Neural cell (in vitro differentiated cells): ENCODE data around the gene S1PR3. TPM values are rescaled to one million over a fixed set of nuclear protein-coding genes. Genes with fewer than 3 reads are reported as not detected.

Source experiments
- H2AFZ ChIP-seq: fragments of 200-600, 300-800 bp; sonication (generic), shearing (Covaris generic); 2 replicates; pipeline ENCODE4 v1.6.0; 2014; ENCODE audit warnings: low read depth, mild to moderate bottlenecking, antibody characterized with exemption, low read length, moderate library complexity
- H3F3A ChIP-seq: fragments of 200-600 bp; shearing (Covaris generic); 2 replicates; pipeline ENCODE4 v1.6.1; 2016; ENCODE audit warnings: mild to moderate bottlenecking, moderate library complexity, mixed read lengths, antibody characterized with exemption, low read length; ENCODE audit not compliant: insufficient read depth, poor library complexity, severe bottlenecking
- H3K27ac ChIP-seq: fragments of 200-600, 300-800 bp; sonication (generic), shearing (Covaris generic); 2 replicates; pipeline ENCODE4 v1.5.1; 2014; ENCODE audit warnings: mild to moderate bottlenecking, low read length, moderate library complexity
- H3K27me3 ChIP-seq: fragments of 300-800, 200-600 bp; sonication (generic), shearing (Covaris generic); 2 replicates; pipeline ENCODE4 v1.6.0; 2014; ENCODE audit warnings: mild to moderate bottlenecking, low read depth, low read length, moderate library complexity; ENCODE audit not compliant: insufficient read depth
- H3K36me3 ChIP-seq: fragments of 300-800, 200-600 bp; sonication (generic), shearing (Covaris generic); 2 replicates; pipeline ENCODE4 v1.5.1; 2014; ENCODE audit warnings: mild to moderate bottlenecking, antibody characterized with exemption, low read length, moderate library complexity; ENCODE audit not compliant: insufficient read depth
- H3K4me2 ChIP-seq: fragments of 300-800, 200-600 bp; sonication (generic), shearing (Covaris generic); 2 replicates; pipeline ENCODE4 v1.6.0; 2014; ENCODE audit warnings: mild to moderate bottlenecking, low read length
- H3K4me3 ChIP-seq: fragments of 300-800, 200-600 bp; sonication (generic), shearing (Covaris generic); 2 replicates; pipeline ENCODE4 v1.5.1; 2014; ENCODE audit warnings: mild to moderate bottlenecking, low read length, moderate library complexity
- H3K79me2 ChIP-seq: fragments of 200-600 bp; shearing (Covaris generic); replicated peaks from 2 replicates; pipeline ENCODE4 v1.6.0; 2014; ENCODE audit warnings: mild to moderate bottlenecking, low read length, moderate library complexity; ENCODE audit not compliant: insufficient read depth
- H3K9ac ChIP-seq: fragments of 300-800, 200-600 bp; sonication (generic), shearing (Covaris generic); 2 replicates; pipeline ENCODE4 v1.6.1; 2016; ENCODE audit warnings: mild to moderate bottlenecking, low read length, mixed read lengths
- H3K9me2 ChIP-seq: fragments of 200-600 bp; shearing (Covaris generic); 2 replicates; pipeline ENCODE4 v1.6.1; 2016; ENCODE audit warnings: mild to moderate bottlenecking, low read length, mixed read lengths; ENCODE audit not compliant: insufficient read depth
- H3K9me3 ChIP-seq: fragments of 200-600, 300-800 bp; sonication (generic), shearing (Covaris generic); 2 replicates; pipeline ENCODE4 v1.6.1; 2016; ENCODE audit warnings: mild to moderate bottlenecking, mixed run types, low read length, moderate library complexity, mixed read lengths
- H4K20me1 ChIP-seq: fragments of 200-600 bp; shearing (Covaris generic); 2 replicates; pipeline ENCODE4 v1.6.1; 2016; ENCODE audit warnings: mild to moderate bottlenecking, mixed run types; ENCODE audit not compliant: insufficient read depth
- CTCF ChIP-seq: fragments of 450-650 bp; IDR thresholded peaks from 2 replicates; pipeline ENCODE4 v1.5.1; 2014; ENCODE audit warnings: antibody characterized with exemption, mild to moderate bottlenecking, moderate library complexity; ENCODE audit not compliant: poor library complexity, severe bottlenecking
- EP300 ChIP-seq: fragments of 450-650 bp; conservative IDR thresholded peaks from 2 replicates; pipeline ENCODE4 v1.6.1; 2014; ENCODE audit warnings: antibody characterized with exemption, mild to moderate bottlenecking, moderate library complexity; ENCODE audit not compliant: poor library complexity, severe bottlenecking
- EZH2 ChIP-seq: fragments of 200-600, 300-800 bp; shearing (Covaris generic), sonication (generic); IDR thresholded peaks from 2 replicates; pipeline ENCODE4 v1.6.1; 2014; ENCODE audit warnings: antibody characterized with exemption, low read length, borderline replicate concordance, mild to moderate bottlenecking; ENCODE audit not compliant: insufficient read depth, poor library complexity, severe bottlenecking
- MXI1 ChIP-seq: fragments of 450-650 bp; conservative IDR thresholded peaks from 2 replicates; pipeline ENCODE4 v1.6.1; 2014; ENCODE audit warnings: antibody characterized with exemption, mild to moderate bottlenecking; ENCODE audit not compliant: poor library complexity, severe bottlenecking
- POLR2AphosphoS5 ChIP-seq: IDR thresholded peaks from 2 replicates; pipeline ENCODE4 v1.6.1; 2012
- RAD21 ChIP-seq: fragments of 450-650 bp; conservative IDR thresholded peaks from 2 replicates; pipeline ENCODE4 v1.6.1; 2014; ENCODE audit warnings: antibody characterized with exemption, mild to moderate bottlenecking, moderate library complexity
- REST ChIP-seq: IDR thresholded peaks from 2 replicates; pipeline ENCODE4 v1.6.1; 2012; ENCODE audit warnings: borderline replicate concordance
- SMC3 ChIP-seq: fragments of 450-650 bp; conservative IDR thresholded peaks from 2 replicates; pipeline ENCODE4 v1.6.1; 2014; ENCODE audit warnings: antibody characterized with exemption, mild to moderate bottlenecking, moderate library complexity; ENCODE audit not compliant: poor library complexity
- polyA plus RNA-seq: library from polyadenylated mRNA; depleted of rRNA; stranded (reverse); fragments of >200 nt; gene quantifications from 2 replicates; pipeline ENCODE4 v1.2.3, GENCODE V29; 2014

The S1PR3 gene
- polyA plus RNA-seq, 1 donor from 2014 or later = 0.12 TPM

- Histone ChIP-seq H3K36me3 (no peaks in the 10 kb centered on the region), H3K4me2 (no peak overlapping the region), H3K9me3 (no peaks in the 10 kb centered on the region), H3K9me2 (no peaks in the 10 kb centered on the region), H2AFZ (no peak overlapping the region), H3F3A (no peaks in the 10 kb centered on the region), H3K27ac (no peak overlapping the region), H3K4me3 (no peak overlapping the region), H4K20me1 (no peaks in the 10 kb centered on the region), H3K79me2 (no peaks in the 10 kb centered on the region), H3K27me3 (no peaks in the 10 kb centered on the region), H3K9ac (no peak overlapping the region)
- TF ChIP-seq EZH2 (no peak), POLR2AphosphoS5 (no peak), MXI1 (no peak)
Measured at GRCh38 chr9:88978034-88978433, 13.2 kb upstream of the S1PR3 start.

DNA sequence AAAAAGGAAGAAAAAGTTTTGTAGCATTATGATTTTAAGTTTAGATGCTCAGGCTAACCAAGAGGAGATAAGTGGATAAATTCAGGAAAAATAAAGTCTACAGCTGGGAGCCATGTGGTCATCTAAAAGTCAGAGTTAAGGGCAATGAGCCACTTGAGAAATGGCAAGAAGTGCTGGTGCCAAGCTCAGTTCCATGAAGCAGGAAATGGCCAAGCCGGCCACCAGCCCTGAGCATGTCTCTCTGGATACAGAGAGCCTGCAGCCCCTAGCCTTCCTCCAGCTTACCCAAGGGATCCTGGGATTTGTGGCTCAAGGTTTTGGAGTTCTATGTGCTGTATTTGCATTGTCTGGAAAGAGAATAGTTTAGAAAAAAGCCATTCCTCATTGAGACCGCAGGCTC is 12.2 kb upstream of the S1PR3 start:
- H3K4me3 ChIP-seq = no peak overlapping the region
- H3F3A ChIP-seq = no peaks in the 10 kb centered on the region
- no peak overlapping the region for H3K27ac ChIP-seq
- H4K20me1 ChIP-seq = no peaks in the 10 kb centered on the region
- H3K9me3 ChIP-seq = no peaks in the 10 kb centered on the region
- H3K4me2 ChIP-seq = no peak overlapping the region
- H3K79me2 ChIP-seq = no peaks in the 10 kb centered on the region
- H3K27me3 ChIP-seq = no peaks in the 10 kb centered on the region
- H3K9me2 ChIP-seq = no peaks in the 10 kb centered on the region
- H2AFZ ChIP-seq = no peak overlapping the region
- H3K36me3 ChIP-seq = no peaks in the 10 kb centered on the region
- no peak overlapping the region for H3K9ac ChIP-seq
- TF ChIP-seq EZH2 (no peak), RAD21 (no peak), SMC3 (no peak), EP300 (no peak), CTCF (no peak), POLR2AphosphoS5 (no peak)

GRCh38 chr9:88979791-88980190 is 11.5 kb upstream of the S1PR3 start:
- no peaks in the 10 kb centered on the region for H4K20me1 ChIP-seq
- H2AFZ ChIP-seq = no peak overlapping the region
- no peak overlapping the region for H3K27ac ChIP-seq
- H3K36me3 ChIP-seq = no peaks in the 10 kb centered on the region
- no peak overlapping the region for H3K9ac ChIP-seq
- H3K9me3 ChIP-seq = no peaks in the 10 kb centered on the region
- H3K4me3 ChIP-seq = no peak overlapping the region
- no peak overlapping the region for H3K4me2 ChIP-seq
- H3K79me2 ChIP-seq = no peaks in the 10 kb centered on the region
- H3K9me2 ChIP-seq = no peaks in the 10 kb centered on the region
- TF ChIP-seq EZH2 (no peak), MXI1 (no peak), CTCF (no peak), SMC3 (no peak), REST (no peak)
- H3K27me3 ChIP-seq = no peaks in the 10 kb centered on the region
- H3F3A ChIP-seq = no peaks in the 10 kb centered on the region
